NCI-H1105 treated with DMSO at 0.1 percent for 48 hours (cell line): Measurements from ENCODE around the gene CCDC63.
"Not testable (repeated sequence)": the region's sequence is repeated elsewhere in the genome, so short reads cannot be mapped to it uniquely, and the experiment has no call there.

Experiments used
- DNase-seq: peaks from one replicate; lab custom pipeline; 2025; lab: John Stamatoyannopoulos, UW

Gene CCDC63

GRCh38 chr12:110844551-110845338, 2.0 kb upstream of the CCDC63 start:
- no peak for DNase-seq

GRCh38 chr12:110845339-110845682, 1.5 kb upstream of the CCDC63 start:
- DNase-seq: no peak

GRCh38 chr12:110848314-110848923, 1.6 kb downstream of the CCDC63 start:
- DNase-seq: no peak

GRCh38 chr12:110849221-110849620, 2.4 kb downstream of the CCDC63 start:
- DNase-seq: no peak

- no peak for DNase-seq
Observed at GRCh38 chr12:110849748-110850403, 3.1 kb downstream of the CCDC63 start.

- no peak for DNase-seq
Observed at GRCh38 chr12:110850762-110851161, 4.0 kb downstream of the CCDC63 start.

GRCh38 chr12:110853836-110854235, 7.0 kb downstream of the CCDC63 start:
- no peak for DNase-seq

GRCh38 chr12:110856542-110856941, 9.8 kb downstream of the CCDC63 start:
- no peak for DNase-seq

GRCh38 chr12:110857528-110857927, 10.7 kb downstream of the CCDC63 start:
- no peak for DNase-seq

- DNase-seq: not testable (repeated sequence)
Observed at GRCh38 chr12:110857954-110858353, 11.2 kb downstream of the CCDC63 start.

GRCh38 chr12:110858848-110859247, 12.1 kb downstream of the CCDC63 start:
- DNase-seq: no peak

- no peak for DNase-seq
Observed at GRCh38 chr12:110860833-110861296, 14.1 kb downstream of the CCDC63 start.

GRCh38 chr12:110861729-110862128, 14.9 kb downstream of the CCDC63 start:
- DNase-seq: no peak

GRCh38 chr12:110862329-110862728, 15.5 kb downstream of the CCDC63 start:
- no peak for DNase-seq

- DNase-seq: no peak
Observed at GRCh38 chr12:110863161-110863560, 16.4 kb downstream of the CCDC63 start.

GRCh38 chr12:110865521-110865920, 18.7 kb downstream of the CCDC63 start:
- DNase-seq: no peak

GRCh38 chr12:110869026-110869425, 22.2 kb downstream of the CCDC63 start:
- DNase-seq: no peak

- no peak for DNase-seq
Observed at GRCh38 chr12:110869803-110870202, 23.0 kb downstream of the CCDC63 start.

- no peak for DNase-seq
Observed at GRCh38 chr12:110872100-110872499, 25.3 kb downstream of the CCDC63 start.

- DNase-seq: no peak
Observed at GRCh38 chr12:110874351-110874750, 27.6 kb downstream of the CCDC63 start.

GRCh38 chr12:110874781-110875180, 28.0 kb downstream of the CCDC63 start:
- DNase-seq: no peak

GRCh38 chr12:110880651-110881050, 33.9 kb downstream of the CCDC63 start:
- no peak for DNase-seq

- DNase-seq: no peak
Observed at GRCh38 chr12:110883251-110883650, 36.5 kb downstream of the CCDC63 start.
